Left renal cortex interstitium (tissue), 4 donors: ENCODE results near the gene FANCG. TPM values are rescaled to one million over a fixed set of nuclear protein-coding genes. Genes with fewer than 3 reads are reported as not detected.

Experiments used
- DNase-seq, 4 donors: peaks; one replicate each; pipeline ENCODE4 v3.0.0-alpha.2; 2013; ENCODE audit warnings: low read depth in 4 of 4, low spot score in 2 of 4, missing footprints in 1 of 4
- polyA plus RNA-seq, 4 donors: library from polyadenylated mRNA; unstranded; fragments of 120-200 nt; gene quantifications; one replicate each; pipeline ENCODE4 v1.2.1, GENCODE V29; 2013; ENCODE audit not compliant: insufficient read length in 4 of 4

The FANCG gene
- polyA plus RNA-seq, 4 donors, result 36.7 to 53.1 (median 42.4) TPM

DNA sequence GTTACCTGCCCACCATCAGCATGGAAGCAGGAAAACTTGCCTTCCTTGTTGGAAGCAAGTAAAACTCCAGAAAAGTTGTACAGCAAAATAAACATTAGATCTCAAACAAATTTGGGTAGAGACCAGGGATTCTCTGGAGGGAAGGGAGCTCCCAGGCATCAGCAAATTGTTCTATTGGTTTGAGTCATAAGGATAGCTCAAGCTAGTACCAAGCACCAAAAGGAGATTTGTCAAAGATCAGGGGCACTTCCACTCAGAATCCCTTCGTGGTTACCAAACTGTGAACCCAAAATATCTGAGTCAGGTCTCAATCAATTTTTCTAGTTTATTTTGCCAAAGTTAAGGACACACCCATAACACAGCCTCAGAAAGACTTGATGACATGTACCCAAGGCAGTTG is 52.4 kb downstream of the FANCG start:
- DNase-seq, result no peak

DNA sequence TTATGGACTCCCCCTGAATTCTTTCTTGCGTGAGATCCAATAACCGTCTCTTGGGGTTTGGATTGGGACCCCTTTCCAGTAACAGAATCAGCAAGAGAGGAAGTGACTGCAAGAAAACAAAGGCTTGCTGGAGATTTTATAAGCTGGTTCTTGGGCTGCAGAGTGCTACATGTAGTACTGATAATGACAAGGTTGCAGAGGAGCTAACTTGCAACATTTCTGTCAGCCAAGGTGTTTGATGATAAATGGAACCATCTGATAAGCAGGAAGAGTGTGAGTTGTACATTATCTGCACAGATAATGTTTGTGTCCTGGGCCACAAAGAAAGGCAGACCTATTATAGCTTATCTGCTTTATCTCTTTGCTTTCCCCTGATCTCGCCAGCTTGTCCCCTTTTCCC is 53.1 kb downstream of the FANCG start:
- no peak for DNase-seq

Other genes with a start within 250 kb of the FANCG start
- gene PHF24, start 121.7 kb downstream of the FANCG start, polyA plus RNA-seq, result under 1 TPM; 0.10 to 0.29 (median 0.21) TPM
- gene DNAJB5, start 90.2 kb downstream of the FANCG start, polyA plus RNA-seq, result 10 to 100 TPM in 2 of 4 donors, 1 to 10 TPM in 2; 9.6 to 12.8 (median 10.5) TPM
- 100 to 1,000 TPM; 248 to 268 (median 263) TPM for gene VCP, start 7.3 kb downstream of the FANCG start, polyA plus RNA-seq
- gene PIGO, start 16.6 kb upstream of the FANCG start, polyA plus RNA-seq, result 10 to 100 TPM; 33.1 to 38.4 (median 35.3) TPM
- 100 to 1,000 TPM; 115 to 135 (median 131) TPM for gene STOML2, start 23.2 kb upstream of the FANCG start, polyA plus RNA-seq
- gene ATOSB, start 35.9 kb upstream of the FANCG start, polyA plus RNA-seq, result 10 to 100 TPM; 13.1 to 15.5 (median 13.6) TPM
- 10 to 100 TPM; 23.9 to 26.7 (median 26.5) TPM for gene UNC13B, start 82.1 kb upstream of the FANCG start, polyA plus RNA-seq